ENCODE measurements around the gene PRKAG3. TPM values are rescaled to one million over a fixed set of nuclear protein-coding genes. Genes with fewer than 3 reads are reported as not detected.

Gene PRKAG3
- total and polyA plus RNA-seq, 2 donors from 2014 or later: not detected

DNA sequence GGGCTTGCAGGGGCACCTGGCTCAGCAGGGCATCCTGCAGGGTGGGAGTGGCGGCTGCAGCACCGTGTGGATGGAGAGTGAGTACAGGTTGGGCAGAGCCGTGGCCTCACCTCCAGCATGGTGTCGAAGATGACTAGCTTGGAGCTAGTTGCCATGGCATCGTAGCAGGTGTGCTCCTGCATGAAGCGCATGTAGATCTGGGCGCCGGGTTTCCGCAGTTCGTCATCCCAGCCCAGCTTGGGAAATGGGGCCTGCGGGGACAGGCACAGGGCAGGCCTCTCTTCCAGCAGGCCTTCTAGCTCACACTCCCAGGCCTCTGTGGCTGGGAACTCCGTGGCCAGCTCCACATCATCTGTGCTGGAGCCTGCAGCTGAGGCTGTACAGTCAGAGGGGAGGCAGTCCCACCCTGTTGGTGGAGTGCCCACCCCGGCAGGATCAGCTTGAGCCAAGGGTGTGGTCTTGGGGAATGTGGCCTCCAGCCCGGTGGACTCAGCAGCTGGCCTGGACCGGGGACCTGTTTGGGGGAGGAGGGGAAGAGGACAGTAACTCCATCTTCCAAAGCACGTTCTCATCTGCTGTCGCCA lies 1.6 kb downstream of the PRKAG3 start:
- Histone ChIP-seq H3K4me1 (ENCODE audit: control insufficient read depth in 2 of 3, insufficient read depth in 2 of 3, low read depth in 1 of 3, low read length in 3 of 3) (peaks cover 0 to 2% (median 0%) of the 10 kb centered on the region in 3 donors), H3K27ac (ENCODE audit: low read depth in 2 of 2, low read length in 2 of 2) (no peak overlapping the region), H3K36me3 (ENCODE audit: control insufficient read depth in 2 of 3, insufficient read depth in 3 of 3, low read length in 3 of 3) (no peaks in the 10 kb centered on the region), H3K9ac (ENCODE audit: low read length in 3 of 3) (no peak overlapping the region), H3K9me3 (ENCODE audit: control insufficient read depth in 2 of 3, insufficient read depth in 1 of 3, low read length in 3 of 3) (no peaks in the 10 kb centered on the region), H3K4me3 (ENCODE audit: low read length in 3 of 3) (no peak overlapping the region), H3K27me3 (ENCODE audit: control insufficient read depth, insufficient read depth, low read length) (no peaks in the 10 kb centered on the region)
- FAIRE-seq: no peak
- TF ChIP-seq, protein P1, sequence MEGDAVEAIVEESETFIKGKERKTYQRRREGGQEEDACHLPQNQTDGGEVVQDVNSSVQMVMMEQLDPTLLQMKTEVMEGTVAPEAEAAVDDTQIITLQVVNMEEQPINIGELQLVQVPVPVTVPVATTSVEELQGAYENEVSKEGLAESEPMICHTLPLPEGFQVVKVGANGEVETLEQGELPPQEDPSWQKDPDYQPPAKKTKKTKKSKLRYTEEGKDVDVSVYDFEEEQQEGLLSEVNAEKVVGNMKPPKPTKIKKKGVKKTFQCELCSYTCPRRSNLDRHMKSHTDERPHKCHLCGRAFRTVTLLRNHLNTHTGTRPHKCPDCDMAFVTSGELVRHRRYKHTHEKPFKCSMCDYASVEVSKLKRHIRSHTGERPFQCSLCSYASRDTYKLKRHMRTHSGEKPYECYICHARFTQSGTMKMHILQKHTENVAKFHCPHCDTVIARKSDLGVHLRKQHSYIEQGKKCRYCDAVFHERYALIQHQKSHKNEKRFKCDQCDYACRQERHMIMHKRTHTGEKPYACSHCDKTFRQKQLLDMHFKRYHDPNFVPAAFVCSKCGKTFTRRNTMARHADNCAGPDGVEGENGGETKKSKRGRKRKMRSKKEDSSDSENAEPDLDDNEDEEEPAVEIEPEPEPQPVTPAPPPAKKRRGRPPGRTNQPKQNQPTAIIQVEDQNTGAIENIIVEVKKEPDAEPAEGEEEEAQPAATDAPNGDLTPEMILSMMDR (IDR thresholded peaks at IDR 0.05; ENCODE audit: borderline replicate concordance, extremely low read depth, insufficient read depth): no peak
- DNase-seq: no peak
- intact Hi-C loops (cut with DNase I): no loop called here

DNA sequence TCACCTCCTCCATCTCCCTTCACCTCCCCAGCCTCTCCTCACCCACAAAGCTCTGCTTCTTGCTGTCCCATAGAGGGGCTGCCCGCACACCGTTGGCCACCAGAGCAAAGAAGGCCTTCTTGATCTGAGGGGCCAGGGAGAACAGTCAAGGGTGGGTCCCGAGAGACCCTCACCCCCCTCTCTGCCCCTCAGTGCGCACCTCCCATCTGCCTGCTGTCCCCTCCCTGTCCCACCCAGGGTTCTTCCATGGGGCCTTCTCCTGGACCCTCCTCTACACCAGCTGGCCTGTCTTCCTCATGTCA lies 3.2 kb downstream of the PRKAG3 start:
- Histone ChIP-seq H3K9me3 (ENCODE audit: control insufficient read depth in 2 of 3, insufficient read depth in 1 of 3, low read length in 3 of 3) (no peaks in the 10 kb centered on the region), H3K36me3 (ENCODE audit: control insufficient read depth in 2 of 3, insufficient read depth in 3 of 3, low read length in 3 of 3) (no peaks in the 10 kb centered on the region), H3K27me3 (ENCODE audit: control insufficient read depth, insufficient read depth, low read length) (no peaks in the 10 kb centered on the region), H3K27ac (ENCODE audit: low read depth in 2 of 2, low read length in 2 of 2) (no peak overlapping the region), H3K9ac (ENCODE audit: low read length in 3 of 3) (no peak overlapping the region), H3K4me3 (ENCODE audit: low read length in 3 of 3) (no peak overlapping the region), H3K4me1 (ENCODE audit: control insufficient read depth in 2 of 3, insufficient read depth in 2 of 3, low read depth in 1 of 3, low read length in 3 of 3) (no peaks in the 10 kb centered on the region)
- TF ChIP-seq, protein P1 (IDR thresholded peaks at IDR 0.05; ENCODE audit: borderline replicate concordance, extremely low read depth, insufficient read depth): no peak
- intact Hi-C loops (cut with DNase I): no loop called here
- DNase-seq (no peak), FAIRE-seq (no peak)

DNA sequence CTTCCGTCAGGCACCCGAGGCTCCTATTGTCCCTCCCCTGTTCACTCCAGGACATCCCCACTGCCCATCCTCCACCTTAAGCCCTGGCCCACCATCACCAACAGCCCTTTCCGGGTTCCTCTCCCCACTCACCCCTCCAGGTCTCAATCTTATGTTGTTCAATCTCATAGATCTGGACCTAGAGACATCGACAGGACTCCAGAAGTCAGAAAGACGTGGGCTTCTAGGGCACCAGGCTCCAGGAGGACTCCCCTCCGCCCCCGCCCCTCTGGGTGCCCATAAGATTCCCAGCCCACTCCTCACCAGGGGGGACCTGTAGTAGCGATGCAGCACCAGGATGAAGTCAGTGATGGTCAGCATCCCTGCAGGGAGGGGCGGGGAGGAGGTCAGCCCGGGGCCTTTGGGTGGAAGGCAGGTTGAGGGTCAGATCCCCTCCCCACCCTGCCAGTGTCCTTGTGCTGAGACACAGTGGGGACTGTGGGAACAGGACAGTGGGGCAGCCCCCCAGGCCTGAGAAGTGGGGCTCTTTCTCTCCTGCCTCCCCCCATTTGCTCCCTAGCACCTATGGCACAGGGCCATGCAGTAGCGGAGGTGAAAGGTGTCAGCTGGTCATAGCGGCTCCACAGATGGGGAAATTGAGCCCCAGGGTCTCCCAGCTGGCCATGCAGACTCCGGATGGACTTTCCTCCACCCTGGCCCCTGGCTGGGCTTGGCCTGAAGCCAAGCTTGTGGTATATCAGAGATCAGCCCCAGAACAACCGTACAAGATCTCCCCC lies 3.7 kb downstream of the PRKAG3 start:
- DNase-seq: no peak
- no peak overlapping the region for H3K9ac ChIP-seq (ENCODE audit: low read length in 3 of 3)
- FAIRE-seq: no peak

More for the DNA sequence above, 3.7 kb downstream of the PRKAG3 start:
- no peaks in the 10 kb centered on the region for H3K4me1 ChIP-seq (ENCODE audit: control insufficient read depth in 2 of 3, insufficient read depth in 2 of 3, low read depth in 1 of 3, low read length in 3 of 3)
- no peak overlapping the region for H3K27ac ChIP-seq (ENCODE audit: low read depth in 2 of 2, low read length in 2 of 2)
- TF ChIP-seq, protein P1 (IDR thresholded peaks at IDR 0.05; ENCODE audit: borderline replicate concordance, extremely low read depth, insufficient read depth): no peak
- H3K4me3 ChIP-seq (ENCODE audit: low read length in 3 of 3): no peak overlapping the region
- no peaks in the 10 kb centered on the region for H3K36me3 ChIP-seq (ENCODE audit: control insufficient read depth in 2 of 3, insufficient read depth in 3 of 3, low read length in 3 of 3)
- intact Hi-C loops (cut with DNase I): no loop called here
- no peaks in the 10 kb centered on the region for H3K27me3 ChIP-seq (ENCODE audit: control insufficient read depth, insufficient read depth, low read length)
- no peaks in the 10 kb centered on the region for H3K9me3 ChIP-seq (ENCODE audit: control insufficient read depth in 2 of 3, insufficient read depth in 1 of 3, low read length in 3 of 3)

Measured in kidney (tissue), 14 donors.